ENCODE measurements around the gene PRDM7. TPM values are rescaled to one million over a fixed set of nuclear protein-coding genes. Genes with fewer than 3 reads are reported as not detected.

Gene PRDM7
- not detected in 2 replicates for total RNA-seq (2011; cell fraction: chromatin; rRNA removed; ENCODE audit: low replicate concordance)
- total RNA-seq (2011; cell fraction: nucleolus; rRNA removed): not detected in 2 replicates
- total RNA-seq (2011; cell fraction: nucleoplasm; rRNA removed): not detected in 2 replicates
- total RNA-seq (2014; rRNA removed) (not detected in 2 replicates), total RNA-seq (2014; rRNA removed; fragmentation: Illumina TruSeq; extraction: Trizol) (not detected in 2 replicates), total RNA-seq (2015; rRNA removed; fragmentation: Illumina TruSeq; extraction: Trizol) (not detected in 2 replicates), total RNA-seq (2021) (not detected in 2 replicates), polyA plus RNA-seq (2011; rRNA removed) (not detected in 2 replicates), polyA plus RNA-seq (2014; fragmentation: Illumina TruSeq; extraction: Trizol) (not detected in 2 replicates), polyA plus RNA-seq (2014; fragmentation: Nextera tagmentation; extraction: Ambion mirVana) (not detected), polyA plus RNA-seq (2014; rRNA removed) (not detected in 2 replicates), polyA minus RNA-seq (2011; rRNA and poly(A)+ RNA removed) (not detected in 2 replicates), Bru-seq, nascent RNA (percentile 16 among the genes with signal in this experiment), BruChase-seq, experiment 1, labeled RNA remaining after a 2-hour chase (percentile 9 among the genes with signal in this experiment), BruChase-seq, experiment 2, labeled RNA remaining after a 6-hour chase (percentile 11 among the genes with signal in this experiment)
- polyA plus RNA-seq (2011; cell fraction: cytosol; rRNA removed): not detected in 2 replicates
- 0.08 TPM in 1 of 2 replicates, not detected in the other for polyA plus RNA-seq (2011; cell fraction: nucleus; rRNA removed)
- polyA plus RNA-seq (2012): 0.06 and 0.07 TPM in 2 replicates
- polyA minus RNA-seq (2011; cell fraction: cytosol; rRNA and poly(A)+ RNA removed): not detected in 2 replicates
- polyA minus RNA-seq (2011; cell fraction: nucleus; rRNA and poly(A)+ RNA removed): not detected in 2 replicates
- long read RNA-seq, experiment 1: 0 reads
- long read RNA-seq, experiment 2: 0 reads
- long read RNA-seq, experiment 3: 0 reads

DNA sequence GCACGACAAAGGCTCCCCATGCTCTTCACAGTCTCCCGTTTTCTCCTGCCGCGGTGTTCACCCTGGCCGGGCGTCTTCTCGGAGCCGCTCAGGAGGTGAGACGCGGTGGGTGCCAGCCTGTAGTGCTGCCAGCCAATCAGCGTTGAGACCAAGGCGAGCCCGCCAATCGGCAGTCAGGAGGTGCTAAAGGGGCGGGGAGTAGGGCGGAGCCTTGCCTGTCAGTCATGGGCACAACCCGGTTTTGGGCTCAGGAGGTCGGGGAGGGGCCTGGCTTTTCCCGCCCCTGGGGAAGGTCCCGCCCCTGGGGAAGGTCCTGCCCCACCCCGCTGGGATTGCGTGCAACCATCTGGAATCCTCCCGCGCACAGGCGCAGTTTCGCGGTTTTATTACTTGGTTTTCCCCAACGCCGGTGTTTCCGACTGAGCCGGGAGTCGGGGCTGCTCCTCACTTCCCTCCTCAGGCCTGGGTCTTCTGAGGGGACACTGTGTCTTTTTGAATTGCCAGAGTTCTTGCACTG is at the start of gene PRDM7:
Gene PRDM7 (minus strand): TSS at position 92 of the 517 bp plus-strand sequence. CDS start 1,421 bp downstream, outside the sequence.
- H3K9me3 ChIP-seq (replicated peaks; ENCODE audit: control insufficient read depth, insufficient read depth, low read depth, low read length): no peaks in the 10 kb centered on the region
- peaks cover 11 to 24% of the 10 kb centered on the region in 2 experiments for H3K4me1 ChIP-seq (replicated peaks in 1 of 2; ENCODE audit: control insufficient read depth in 2 of 2, insufficient read depth in 2 of 2, low read length in 2 of 2)
- no TSS peak for BruUV-seq (replicated peaks)
- POLR2A ChIA-PET: interaction anchor here (0.6 to 0.9 kb wide), 2 partner anchors 10 to 57 kb away, joined by 3 to 4 read pairs; no protein-coding TSS in a partner anchor
- intact Hi-C loops (cut with micrococcal nuclease) (loop anchor here (5.0 kb wide), 1 partner anchor 150 kb away; no protein-coding TSS in a partner anchor), in situ Hi-C loops (cut with MboI) (no loop called here)
- H3K4me2 ChIP-seq (ENCODE audit: insufficient read depth, low read length): peak within 1 kb of the TSS; percentile 86
- peak within 1 kb of the TSS; percentile 77 for H3K27ac ChIP-seq (ENCODE audit: extremely low read depth, low read depth, low read length)
- H4K20me1 ChIP-seq (replicated peaks; ENCODE audit: control insufficient read depth, insufficient read depth, low read length): no peaks in the 10 kb centered on the region
- CTCF ChIA-PET (ENCODE audit: low intra/inter-chr PET ratio): no interaction called here
- peak within 1 kb of the TSS; percentile 38 for H3K4me3 ChIP-seq
- no peaks in the 10 kb centered on the region for H3K9me1 ChIP-seq (ENCODE audit: control insufficient read depth, insufficient read depth, low read length)
- WGBS (ENCODE audit: insufficient coverage, low coverage, missing lambda C conversion rate): under 1% methylated on average over 24 of the region's 32 CpGs
- no peaks in the 10 kb centered on the region for H3K79me2 ChIP-seq (ENCODE audit: control insufficient read depth, insufficient read depth, low read length)
- FAIRE-seq: peak; percentile 93
- ATAC-seq: peak; percentile 98
- H3K36me3 ChIP-seq (ENCODE audit: control insufficient read depth, insufficient read depth, low read length): no peaks in the 10 kb centered on the region
- no peaks in the 10 kb centered on the region for H3K27me3 ChIP-seq (ENCODE audit: control insufficient read depth in 2 of 2, insufficient read depth in 2 of 2, low read length in 2 of 2)
- H2AFZ ChIP-seq (ENCODE audit: low read depth, low read length): peak within 1 kb of the TSS; percentile 97
- peak within 1 kb of the TSS; percentile 71 to 89 for H3K9ac ChIP-seq (ENCODE audit: insufficient read depth in 1 of 2, low read depth in 2 of 2, low read length in 2 of 2)
- DNase-seq (ENCODE audit: extremely low read depth in 1 of 4, low spot score in 3 of 4): peak; percentile 98 to 100 (median 100)
- no peak for TF ChIP-seq ZEB2 (IDR thresholded peaks at IDR 0.05)
- TF ChIP-seq, protein P1, sequence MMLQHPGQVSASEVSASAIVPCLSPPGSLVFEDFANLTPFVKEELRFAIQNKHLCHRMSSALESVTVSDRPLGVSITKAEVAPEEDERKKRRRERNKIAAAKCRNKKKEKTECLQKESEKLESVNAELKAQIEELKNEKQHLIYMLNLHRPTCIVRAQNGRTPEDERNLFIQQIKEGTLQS (IDR thresholded peaks at IDR 0.05): no peak; the same call in 1 of the 2 replicates
- TF ChIP-seq, protein P1 (CRISPR knock-in tag; conservative IDR thresholded peaks at IDR 0.05): no peak
- TF ChIP-seq ZNF263 (CRISPR knock-in tag; IDR thresholded peaks at IDR 0.05; ENCODE audit: borderline replicate concordance): no peak
- TF ChIP-seq, protein P2, sequence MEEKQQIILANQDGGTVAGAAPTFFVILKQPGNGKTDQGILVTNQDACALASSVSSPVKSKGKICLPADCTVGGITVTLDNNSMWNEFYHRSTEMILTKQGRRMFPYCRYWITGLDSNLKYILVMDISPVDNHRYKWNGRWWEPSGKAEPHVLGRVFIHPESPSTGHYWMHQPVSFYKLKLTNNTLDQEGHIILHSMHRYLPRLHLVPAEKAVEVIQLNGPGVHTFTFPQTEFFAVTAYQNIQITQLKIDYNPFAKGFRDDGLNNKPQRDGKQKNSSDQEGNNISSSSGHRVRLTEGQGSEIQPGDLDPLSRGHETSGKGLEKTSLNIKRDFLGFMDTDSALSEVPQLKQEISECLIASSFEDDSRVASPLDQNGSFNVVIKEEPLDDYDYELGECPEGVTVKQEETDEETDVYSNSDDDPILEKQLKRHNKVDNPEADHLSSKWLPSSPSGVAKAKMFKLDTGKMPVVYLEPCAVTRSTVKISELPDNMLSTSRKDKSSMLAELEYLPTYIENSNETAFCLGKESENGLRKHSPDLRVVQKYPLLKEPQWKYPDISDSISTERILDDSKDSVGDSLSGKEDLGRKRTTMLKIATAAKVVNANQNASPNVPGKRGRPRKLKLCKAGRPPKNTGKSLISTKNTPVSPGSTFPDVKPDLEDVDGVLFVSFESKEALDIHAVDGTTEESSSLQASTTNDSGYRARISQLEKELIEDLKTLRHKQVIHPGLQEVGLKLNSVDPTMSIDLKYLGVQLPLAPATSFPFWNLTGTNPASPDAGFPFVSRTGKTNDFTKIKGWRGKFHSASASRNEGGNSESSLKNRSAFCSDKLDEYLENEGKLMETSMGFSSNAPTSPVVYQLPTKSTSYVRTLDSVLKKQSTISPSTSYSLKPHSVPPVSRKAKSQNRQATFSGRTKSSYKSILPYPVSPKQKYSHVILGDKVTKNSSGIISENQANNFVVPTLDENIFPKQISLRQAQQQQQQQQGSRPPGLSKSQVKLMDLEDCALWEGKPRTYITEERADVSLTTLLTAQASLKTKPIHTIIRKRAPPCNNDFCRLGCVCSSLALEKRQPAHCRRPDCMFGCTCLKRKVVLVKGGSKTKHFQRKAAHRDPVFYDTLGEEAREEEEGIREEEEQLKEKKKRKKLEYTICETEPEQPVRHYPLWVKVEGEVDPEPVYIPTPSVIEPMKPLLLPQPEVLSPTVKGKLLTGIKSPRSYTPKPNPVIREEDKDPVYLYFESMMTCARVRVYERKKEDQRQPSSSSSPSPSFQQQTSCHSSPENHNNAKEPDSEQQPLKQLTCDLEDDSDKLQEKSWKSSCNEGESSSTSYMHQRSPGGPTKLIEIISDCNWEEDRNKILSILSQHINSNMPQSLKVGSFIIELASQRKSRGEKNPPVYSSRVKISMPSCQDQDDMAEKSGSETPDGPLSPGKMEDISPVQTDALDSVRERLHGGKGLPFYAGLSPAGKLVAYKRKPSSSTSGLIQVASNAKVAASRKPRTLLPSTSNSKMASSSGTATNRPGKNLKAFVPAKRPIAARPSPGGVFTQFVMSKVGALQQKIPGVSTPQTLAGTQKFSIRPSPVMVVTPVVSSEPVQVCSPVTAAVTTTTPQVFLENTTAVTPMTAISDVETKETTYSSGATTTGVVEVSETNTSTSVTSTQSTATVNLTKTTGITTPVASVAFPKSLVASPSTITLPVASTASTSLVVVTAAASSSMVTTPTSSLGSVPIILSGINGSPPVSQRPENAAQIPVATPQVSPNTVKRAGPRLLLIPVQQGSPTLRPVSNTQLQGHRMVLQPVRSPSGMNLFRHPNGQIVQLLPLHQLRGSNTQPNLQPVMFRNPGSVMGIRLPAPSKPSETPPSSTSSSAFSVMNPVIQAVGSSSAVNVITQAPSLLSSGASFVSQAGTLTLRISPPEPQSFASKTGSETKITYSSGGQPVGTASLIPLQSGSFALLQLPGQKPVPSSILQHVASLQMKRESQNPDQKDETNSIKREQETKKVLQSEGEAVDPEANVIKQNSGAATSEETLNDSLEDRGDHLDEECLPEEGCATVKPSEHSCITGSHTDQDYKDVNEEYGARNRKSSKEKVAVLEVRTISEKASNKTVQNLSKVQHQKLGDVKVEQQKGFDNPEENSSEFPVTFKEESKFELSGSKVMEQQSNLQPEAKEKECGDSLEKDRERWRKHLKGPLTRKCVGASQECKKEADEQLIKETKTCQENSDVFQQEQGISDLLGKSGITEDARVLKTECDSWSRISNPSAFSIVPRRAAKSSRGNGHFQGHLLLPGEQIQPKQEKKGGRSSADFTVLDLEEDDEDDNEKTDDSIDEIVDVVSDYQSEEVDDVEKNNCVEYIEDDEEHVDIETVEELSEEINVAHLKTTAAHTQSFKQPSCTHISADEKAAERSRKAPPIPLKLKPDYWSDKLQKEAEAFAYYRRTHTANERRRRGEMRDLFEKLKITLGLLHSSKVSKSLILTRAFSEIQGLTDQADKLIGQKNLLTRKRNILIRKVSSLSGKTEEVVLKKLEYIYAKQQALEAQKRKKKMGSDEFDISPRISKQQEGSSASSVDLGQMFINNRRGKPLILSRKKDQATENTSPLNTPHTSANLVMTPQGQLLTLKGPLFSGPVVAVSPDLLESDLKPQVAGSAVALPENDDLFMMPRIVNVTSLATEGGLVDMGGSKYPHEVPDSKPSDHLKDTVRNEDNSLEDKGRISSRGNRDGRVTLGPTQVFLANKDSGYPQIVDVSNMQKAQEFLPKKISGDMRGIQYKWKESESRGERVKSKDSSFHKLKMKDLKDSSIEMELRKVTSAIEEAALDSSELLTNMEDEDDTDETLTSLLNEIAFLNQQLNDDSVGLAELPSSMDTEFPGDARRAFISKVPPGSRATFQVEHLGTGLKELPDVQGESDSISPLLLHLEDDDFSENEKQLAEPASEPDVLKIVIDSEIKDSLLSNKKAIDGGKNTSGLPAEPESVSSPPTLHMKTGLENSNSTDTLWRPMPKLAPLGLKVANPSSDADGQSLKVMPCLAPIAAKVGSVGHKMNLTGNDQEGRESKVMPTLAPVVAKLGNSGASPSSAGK (IDR thresholded peaks at IDR 0.05): peak; percentile 37; the same call in 1 of the 2 replicates
- peak; percentile 98 for TF ChIP-seq MBD2 (IDR thresholded peaks at IDR 0.05; ENCODE audit: borderline replicate concordance, low read depth)

All from K562 (cell line).